ENCODE data around the gene MTUS2. TPM values are rescaled to one million over a fixed set of nuclear protein-coding genes. Genes with fewer than 3 reads are reported as not detected.

Gene MTUS2
- total RNA-seq, 4 donors from 2014 or later = 0.44 to 1.1 (median 0.48) TPM; not detected in 1

- ATAC-seq (ENCODE audit: low FRiP score) = no peak
- DNase-seq (ENCODE audit: low spot score) = no peak
- no peak for TF ChIP-seq CTCF (IDR thresholded peaks at IDR 0.05)
Measured at GRCh38 chr13:29501674-29502073, 681.5 kb downstream of the MTUS2 start.

GRCh38 chr13:29502391-29503008 is 682.4 kb downstream of the MTUS2 start:
- TF ChIP-seq CTCF (IDR thresholded peaks at IDR 0.05) = no peak
- ATAC-seq (ENCODE audit: low FRiP score) (no peak), DNase-seq (ENCODE audit: low spot score) (no peak)

GRCh38 chr13:29503041-29503837 is 683.1 kb downstream of the MTUS2 start:
- no peak for TF ChIP-seq CTCF (IDR thresholded peaks at IDR 0.05)
- DNase-seq (ENCODE audit: low spot score) (no peak), ATAC-seq (ENCODE audit: low FRiP score) (no peak)

- DNase-seq (ENCODE audit: low spot score) (no peak), ATAC-seq (ENCODE audit: low FRiP score) (no peak)
- no peak for TF ChIP-seq CTCF (IDR thresholded peaks at IDR 0.05)
Measured at GRCh38 chr13:29504691-29505090, 684.6 kb downstream of the MTUS2 start.

GRCh38 chr13:29505511-29505910 is 685.4 kb downstream of the MTUS2 start:
- DNase-seq (ENCODE audit: low spot score) = no peak

GRCh38 chr13:29505950-29506349 is 685.8 kb downstream of the MTUS2 start:
- DNase-seq (ENCODE audit: low spot score) (no peak), ATAC-seq (ENCODE audit: low FRiP score) (no peak)
- no peak for TF ChIP-seq CTCF (IDR thresholded peaks at IDR 0.05)

More at GRCh38 chr13:29505511-29505910, 685.4 kb downstream of the MTUS2 start:
- TF ChIP-seq CTCF (IDR thresholded peaks at IDR 0.05) = no peak
- ATAC-seq (ENCODE audit: low FRiP score) = no peak

- TF ChIP-seq CTCF (IDR thresholded peaks at IDR 0.05) = no peak
- ATAC-seq (ENCODE audit: low FRiP score) (no peak), DNase-seq (ENCODE audit: low spot score) (no peak)
Measured at GRCh38 chr13:29507356-29507755, 687.2 kb downstream of the MTUS2 start.
